ENCODE data around the gene RPP25L. TPM values are rescaled to one million over a fixed set of nuclear protein-coding genes. Genes with fewer than 3 reads are reported as not detected.
A peak's percentile ranks its signal among the peaks of the same experiment; 100 is the strongest.

RPP25L gene
- total and polyA plus RNA-seq, 10 of the 15 experiments (the other 5 are each of a cell fraction or from before 2014, with no cell fraction given), result 7.7 to 30.2 (median 16.8) TPM

GRCh38 chr9:34646211-34647083, 34.5 kb upstream of the RPP25L start, which contains the start of gene GALT (continued):
- TF ChIP-seq SMC3 (IDR thresholded peaks at IDR 0.05; ENCODE audit: borderline replicate concordance, low read length), result no peak
- TF ChIP-seq MAX (IDR thresholded peaks at IDR 0.05; ENCODE audit: low read depth, low read length), result peak; percentile 99
- TF ChIP-seq FOS (IDR thresholded peaks at IDR 0.05; ENCODE audit: borderline replicate concordance, extremely low read depth, insufficient read length), result peak; percentile 40
- TF ChIP-seq RBBP5 (conservative IDR thresholded peaks at IDR 0.05), result no peak
- no peak for TF ChIP-seq ZBTB33 (IDR thresholded peaks at IDR 0.05)
- no peak for TF ChIP-seq ATF7 (IDR thresholded peaks at IDR 0.05; ENCODE audit: low read depth)
- no peak for TF ChIP-seq ETV6 (conservative IDR thresholded peaks at IDR 0.05 in 1 of 2, IDR thresholded peaks at IDR 0.05 in 1 of 2; ENCODE audit: borderline replicate concordance in 1 of 2, low read depth in 1 of 2)
- TF ChIP-seq CHD4 (IDR thresholded peaks at IDR 0.05), result no peak
- no peak; the same call in 1 of the 2 replicates for TF ChIP-seq NFYA (IDR thresholded peaks at IDR 0.05; ENCODE audit: borderline replicate concordance, low read depth, low read length)
- no peak; the same call in 1 of the 2 replicates for TF ChIP-seq HCFC1 (IDR thresholded peaks at IDR 0.05; ENCODE audit: low read length)
- no peak for TF ChIP-seq ZNF274 (IDR thresholded peaks at IDR 0.05; ENCODE audit: insufficient read depth, insufficient read length)
- no peak for TF ChIP-seq ZNF217 (IDR thresholded peaks at IDR 0.05)
- peak; percentile 68 for TF ChIP-seq SMARCA5 (IDR thresholded peaks at IDR 0.05)
- 0 out of 3 replicates have a peak, but pooled peaks have one; percentile 37 for TF ChIP-seq POU2F2 (IDR thresholded peaks at IDR 0.05; ENCODE audit: borderline replicate concordance, low read depth, low read length)
- no peak for TF ChIP-seq MYB (IDR thresholded peaks at IDR 0.05; ENCODE audit: borderline replicate concordance, low read depth, low read length)
- 0 out of 2 replicates have a peak, but pooled peaks have one; percentile 48 for TF ChIP-seq LARP7 (IDR thresholded peaks at IDR 0.05)
- peak; percentile 51 to 70; a peak in 3 of 4 replicates for TF ChIP-seq IKZF2 (IDR thresholded peaks at IDR 0.05)
- TF ChIP-seq SMAD1 (IDR thresholded peaks at IDR 0.05; ENCODE audit: low read depth, partially characterized antibody), result no peak
- TF ChIP-seq POLR2A (IDR thresholded peaks at IDR 0.05; ENCODE audit: low read depth, low read length), result peak; percentile 87
- peak; percentile 58; the same call in 1 of the 2 replicates for TF ChIP-seq RELB (IDR thresholded peaks at IDR 0.05; ENCODE audit: low read depth)
- no peak for TF ChIP-seq BMI1 (IDR thresholded peaks at IDR 0.05; ENCODE audit: borderline replicate concordance)
- no peak for TF ChIP-seq MEF2B (IDR thresholded peaks at IDR 0.05; ENCODE audit: partially characterized antibody, poor library complexity, severe bottlenecking)
- no peak for TF ChIP-seq WRNIP1 (IDR thresholded peaks at IDR 0.05; ENCODE audit: borderline replicate concordance, low read depth, low read length)
- TF ChIP-seq PAX8 (IDR thresholded peaks at IDR 0.05), result no peak
- TF ChIP-seq TCF7 (IDR thresholded peaks at IDR 0.05; ENCODE audit: borderline replicate concordance), result no peak
- TF ChIP-seq BCL3 (IDR thresholded peaks at IDR 0.05; ENCODE audit: borderline replicate concordance, insufficient read depth, low read depth, low read length, poor library complexity, severe bottlenecking), result no peak

Measured in GM12878 (cell line).